Right lobe of liver (tissue), 6 donors: Measurements from ENCODE around the gene TNFRSF19. TPM values are rescaled to one million over a fixed set of nuclear protein-coding genes. Genes with fewer than 3 reads are reported as not detected.

Source experiments
- ATAC-seq, 4 donors: fragments of 200-7000 bp; cut with Tn5 transposase; one replicate each; pipeline ENCODE4 v1.9.1; 2020; ENCODE audit warnings: mild to moderate bottlenecking in 4 of 4, moderate library complexity in 4 of 4
- DNase-seq, 3 donors: peaks; one replicate each; pipeline ENCODE4 v3.0.0-alpha.2; 2020
- H3K27ac ChIP-seq, 3 donors: fragments of 200-600 bp; one replicate each; pipeline ENCODE4 v1.8.0; 2022
- H3K27me3 ChIP-seq, 2 donors: fragments of 200-600 bp; one replicate each; pipeline ENCODE4 v1.8.0; 2022
- H3K36me3 ChIP-seq, 4 donors: fragments of 200-600 bp; sonication (generic) in 1 of 4; one replicate each; pipeline versions ENCODE4 v1.5.1 to v1.8.0; 2017 to 2022; ENCODE audit warnings: control low read depth in 1 of 4
- H3K4me1 ChIP-seq, 4 donors: fragments of 200-600 bp; sonication (generic) in 1 of 4; one replicate each; pipeline versions ENCODE4 v1.5.1 to v1.8.0; 2017 to 2022; ENCODE audit warnings: control low read depth in 1 of 4
- H3K4me3 ChIP-seq, 3 donors: fragments of 200-600 bp; one replicate each; pipeline ENCODE4 v1.8.0; 2022
- H3K9me3 ChIP-seq, 4 donors: fragments of 200-600 bp; sonication (generic) in 1 of 4; one replicate each; pipeline versions ENCODE4 v1.5.1 to v1.8.0; 2017 to 2022; ENCODE audit warnings: control low read depth in 1 of 4
- POLR2A ChIP-seq: fragments of 450-650 bp; IDR thresholded peaks from one replicate; pipeline ENCODE4 v1.6.1; 2017; ENCODE audit warnings: antibody characterized with exemption, mild to moderate bottlenecking
- WGBS: methylation state at CpG from one replicate; pipeline ENCODE4 v1.1.6; 2018; ENCODE audit warnings: low coverage, low lambda C conversion rate; ENCODE audit not compliant: insufficient coverage; ENCODE audit errors: missing lambda C conversion rate; 5-methylcytosine and 5-hydroxymethylcytosine counted together
- intact Hi-C, 2 donors: fragments of 100-400 bp; cut with DNase I; formaldehyde crosslinking; loops; one replicate each; pipeline versions ENCODE4 v1.11.2 to v1.14.1; 2022
- total RNA-seq, 6 experiments: library from RNA; depleted of rRNA in 2 of 6; stranded (reverse); fragments of >200 nt in 2 of 6; fragmentation: NEBNext Ultra II Directional in 3 of 6; extraction: Animal tissue kit (Norgen Biotek cat#: 25700) in 3 of 6; gene quantifications; one replicate each; pipeline versions ENCODE4 v1.1.0 to v1.2.4, GENCODE V29; 2016 to 2023
- TF ChIP-seq, protein P1 (sequence below), 4 donors: fragments of 200-600 bp in 3 of 4; fragments of 450-650 bp in 1 of 4; IDR thresholded peaks; one replicate each; pipeline versions ENCODE4 v1.5.1 to v1.8.0; 2016 to 2022; ENCODE audit warnings: antibody characterized with exemption in 4 of 4, mild to moderate bottlenecking in 2 of 4
- donor health status: DM: no; HTN: yes; CAD: no.
- donor health status: DM: no; HTN: no; CAD: no.
- donor health status: DM: no; HTN: no; CAD: no.
- donor health status: DM: no; HTN: yes; CAD: no.
- donor health status: DM: no; HTN: yes; CAD: no.

TNFRSF19 gene
- total RNA-seq, 6 experiments from 2014 or later: 0.06 to 0.37 (median 0.29) TPM; not detected in 1

- ATAC-seq: no peak
- Histone ChIP-seq H3K4me1 (peaks cover 0 to 15% (median 0%) of the 10 kb centered on the region in 4 donors), H3K36me3 (no peaks in the 10 kb centered on the region), H3K9me3 (no peaks in the 10 kb centered on the region), H3K27ac (no peak overlapping the region), H3K27me3 (peaks cover 0 to 6% of the 10 kb centered on the region in 2 donors), H3K4me3 (no peak overlapping the region)
- TF ChIP-seq POLR2A: no peak
- TF ChIP-seq, protein P1, sequence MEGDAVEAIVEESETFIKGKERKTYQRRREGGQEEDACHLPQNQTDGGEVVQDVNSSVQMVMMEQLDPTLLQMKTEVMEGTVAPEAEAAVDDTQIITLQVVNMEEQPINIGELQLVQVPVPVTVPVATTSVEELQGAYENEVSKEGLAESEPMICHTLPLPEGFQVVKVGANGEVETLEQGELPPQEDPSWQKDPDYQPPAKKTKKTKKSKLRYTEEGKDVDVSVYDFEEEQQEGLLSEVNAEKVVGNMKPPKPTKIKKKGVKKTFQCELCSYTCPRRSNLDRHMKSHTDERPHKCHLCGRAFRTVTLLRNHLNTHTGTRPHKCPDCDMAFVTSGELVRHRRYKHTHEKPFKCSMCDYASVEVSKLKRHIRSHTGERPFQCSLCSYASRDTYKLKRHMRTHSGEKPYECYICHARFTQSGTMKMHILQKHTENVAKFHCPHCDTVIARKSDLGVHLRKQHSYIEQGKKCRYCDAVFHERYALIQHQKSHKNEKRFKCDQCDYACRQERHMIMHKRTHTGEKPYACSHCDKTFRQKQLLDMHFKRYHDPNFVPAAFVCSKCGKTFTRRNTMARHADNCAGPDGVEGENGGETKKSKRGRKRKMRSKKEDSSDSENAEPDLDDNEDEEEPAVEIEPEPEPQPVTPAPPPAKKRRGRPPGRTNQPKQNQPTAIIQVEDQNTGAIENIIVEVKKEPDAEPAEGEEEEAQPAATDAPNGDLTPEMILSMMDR (IDR thresholded peaks at IDR 0.05): no peak
- DNase-seq: no peak
- intact Hi-C loops: no loop called here
These were observed 13.3 kb downstream of the TNFRSF19 start for GRCh38 chr13:23583491-23583890.

GRCh38 chr13:23584275-23584674 is 14.1 kb downstream of the TNFRSF19 start:
- TF ChIP-seq, protein P1 (IDR thresholded peaks at IDR 0.05): no peak
- TF ChIP-seq POLR2A: no peak
- H3K36me3 ChIP-seq: no peaks in the 10 kb centered on the region
- H3K4me1 ChIP-seq: peaks cover 0 to 16% (median 0%) of the 10 kb centered on the region in 4 donors
- intact Hi-C loops: no loop called here
- no peak overlapping the region for H3K27ac ChIP-seq
- peaks cover 0 to 5% of the 10 kb centered on the region in 2 donors for H3K27me3 ChIP-seq
- no peak for ATAC-seq
- no peak for DNase-seq
- no peak overlapping the region for H3K4me3 ChIP-seq
- no peaks in the 10 kb centered on the region for H3K9me3 ChIP-seq
- WGBS: 31% methylated on average over 2 of the region's 2 CpGs

DNA sequence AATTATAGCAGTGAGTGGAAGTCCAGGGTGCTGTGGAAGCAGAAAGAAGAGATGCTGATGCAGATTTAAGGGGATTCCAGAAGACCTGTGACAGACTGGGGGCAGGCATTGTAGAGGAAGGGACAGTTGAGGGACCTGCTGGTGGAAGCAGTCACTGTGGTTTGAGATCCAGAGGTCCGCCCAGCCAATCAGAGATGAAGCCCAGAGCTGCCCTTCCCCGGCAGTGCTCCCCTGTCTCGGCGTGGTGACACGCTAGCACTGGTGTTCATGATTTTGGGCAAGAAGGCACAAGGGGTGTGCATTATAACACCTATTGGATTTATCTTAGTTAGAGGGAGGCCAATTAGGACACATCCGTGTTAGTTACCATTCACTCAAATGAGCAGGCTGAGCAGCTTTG is 16.1 kb downstream of the TNFRSF19 start:
- TF ChIP-seq, protein P1 (IDR thresholded peaks at IDR 0.05): no peak
- no peak for TF ChIP-seq POLR2A
- no peak for ATAC-seq
- intact Hi-C loops: no loop called here

DNA sequence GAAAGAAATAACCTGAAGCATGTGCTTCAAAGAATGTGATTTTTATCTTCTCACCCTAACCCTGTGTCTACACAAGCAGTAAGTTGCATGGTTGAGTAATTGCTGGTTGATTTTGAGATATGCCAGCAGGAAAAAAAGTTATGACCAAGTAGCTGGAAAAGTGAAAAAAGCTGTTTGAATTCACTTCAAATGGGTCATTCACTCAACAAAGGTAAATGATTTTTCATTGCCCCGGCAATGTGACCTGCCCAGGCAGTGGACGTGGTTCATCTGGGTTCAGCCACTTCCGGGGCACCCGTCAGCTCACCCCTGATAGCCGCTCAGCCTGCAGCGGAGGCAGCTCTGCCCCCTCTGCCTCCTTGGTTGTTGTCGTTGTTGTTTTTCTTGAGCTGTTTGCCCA is 18.5 kb downstream of the TNFRSF19 start:
- intact Hi-C loops: no loop called here
- Histone ChIP-seq H3K27me3 (no peaks in the 10 kb centered on the region), H3K4me3 (no peak overlapping the region), H3K36me3 (no peaks in the 10 kb centered on the region), H3K4me1 (peaks cover 0 to 5% (median 0%) of the 10 kb centered on the region in 4 donors), H3K9me3 (no peaks in the 10 kb centered on the region), H3K27ac (no peak overlapping the region)
- ATAC-seq (peak; percentile 76 to 99 (median 86)), DNase-seq (peak in 2 of 3 donors; percentile 49 to 59)
- no peak for TF ChIP-seq POLR2A
- TF ChIP-seq, protein P1 (IDR thresholded peaks at IDR 0.05): no peak
- WGBS: 24% methylated on average over 6 of the region's 7 CpGs

More for the DNA sequence above, 16.1 kb downstream of the TNFRSF19 start:
- WGBS: 100% methylated on average over 2 of the region's 6 CpGs
- no peak for DNase-seq
- H3K27me3 ChIP-seq: no peaks in the 10 kb centered on the region
- H3K9me3 ChIP-seq: no peaks in the 10 kb centered on the region
- peaks cover 0 to 5% (median 0%) of the 10 kb centered on the region in 4 donors for H3K4me1 ChIP-seq
- no peaks in the 10 kb centered on the region for H3K36me3 ChIP-seq
- no peak overlapping the region for H3K4me3 ChIP-seq
- no peak overlapping the region for H3K27ac ChIP-seq

- Histone ChIP-seq H3K27me3 (no peaks in the 10 kb centered on the region), H3K4me3 (no peak overlapping the region), H3K36me3 (no peaks in the 10 kb centered on the region), H3K27ac (no peak overlapping the region), H3K9me3 (no peaks in the 10 kb centered on the region), H3K4me1 (peaks cover 0 to 5% (median 0%) of the 10 kb centered on the region in 4 donors)
- ATAC-seq (no peak), DNase-seq (no peak)
- intact Hi-C loops: no loop called here
- no peak for TF ChIP-seq POLR2A
- TF ChIP-seq, protein P1 (IDR thresholded peaks at IDR 0.05): no peak
- 75% methylated on average over 5 of the region's 5 CpGs for WGBS
These were observed 22.4 kb downstream of the TNFRSF19 start for GRCh38 chr13:23592596-23592995.
